Parathyroid adenoma (tissue), 2 donors: ENCODE data around the gene TPT1.

Experiments
- H2AFZ ChIP-seq: fragments of 300-600 bp; sonication (generic); one replicate; pipeline ENCODE4 v1.7.0; 2017; ENCODE audit warnings: antibody characterized with exemption, mild to moderate bottlenecking
- H3K27ac ChIP-seq: fragments of 300-600 bp; sonication (generic); one replicate; pipeline ENCODE4 v1.7.0; 2017
- H3K27me3 ChIP-seq: fragments of 300-600 bp; sonication (generic); one replicate; pipeline ENCODE4 v1.7.0; 2017; ENCODE audit warnings: low read length; ENCODE audit not compliant: control insufficient read depth, insufficient read depth
- H3K36me3 ChIP-seq: fragments of 300-600 bp; sonication (generic); one replicate; pipeline ENCODE4 v1.7.0; 2017; ENCODE audit warnings: low read length; ENCODE audit not compliant: control insufficient read depth, insufficient read depth
- H3K4me1 ChIP-seq: fragments of 300-600 bp; sonication (generic); one replicate; pipeline ENCODE4 v1.7.0; 2017; ENCODE audit warnings: control low read depth
- H3K4me2 ChIP-seq: fragments of 300-600 bp; sonication (generic); one replicate; pipeline ENCODE4 v1.7.0; 2017; ENCODE audit warnings: low read length
- H3K4me3 ChIP-seq: fragments of 300-600 bp; sonication (generic); one replicate; pipeline ENCODE4 v1.7.0; 2017; ENCODE audit warnings: low read depth, low read length
- H3K79me2 ChIP-seq: fragments of 300-600 bp; sonication (generic); one replicate; pipeline ENCODE4 v1.7.0; 2017; ENCODE audit warnings: control low read depth
- H3K9ac ChIP-seq: fragments of 300-600 bp; sonication (generic); one replicate; pipeline ENCODE4 v1.7.0; 2017; ENCODE audit warnings: mild to moderate bottlenecking
- H3K9me3 ChIP-seq: fragments of 300-600 bp; sonication (generic); one replicate; pipeline ENCODE4 v1.7.0; 2017; ENCODE audit warnings: low read length; ENCODE audit not compliant: control insufficient read depth
- TF ChIP-seq, protein P1 (sequence below): fragments of 300-600 bp; sonication (generic); IDR thresholded peaks from one replicate; pipeline ENCODE4 v1.7.0; 2017; ENCODE audit warnings: antibody characterized with exemption, mild to moderate bottlenecking
- donor health status: primary hyperparathyroidism.

The TPT1 gene

DNA sequence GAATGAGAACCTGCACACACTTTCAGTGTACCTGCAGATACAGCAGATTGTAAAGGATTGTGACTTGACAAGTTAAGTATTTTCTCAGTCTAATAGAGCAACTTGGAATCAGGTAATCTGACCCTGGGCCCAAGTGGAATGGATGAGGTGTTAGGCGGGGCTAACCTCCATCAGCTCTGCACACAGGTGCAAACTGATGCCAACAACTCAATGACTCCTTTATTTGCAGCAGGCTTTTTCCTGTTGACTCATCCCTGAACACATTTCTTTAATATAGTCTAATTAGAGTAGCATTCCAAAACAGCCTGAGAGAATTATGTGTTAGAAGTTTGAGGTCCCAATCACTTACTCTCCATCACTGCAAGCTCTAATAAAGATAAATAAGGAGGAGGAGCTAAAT lies 48.8 kb downstream of the TPT1 start:
- Histone ChIP-seq H3K9me3 (no peaks in the 10 kb centered on the region), H3K36me3 (no peaks in the 10 kb centered on the region), H3K9ac (no peak overlapping the region), H2AFZ (no peak overlapping the region), H3K4me1 (no peaks in the 10 kb centered on the region), H3K79me2 (no peaks in the 10 kb centered on the region), H3K4me3 (no peak overlapping the region), H3K4me2 (no peak overlapping the region), H3K27ac (no peak overlapping the region), H3K27me3 (no peaks in the 10 kb centered on the region)
- TF ChIP-seq, protein P1, sequence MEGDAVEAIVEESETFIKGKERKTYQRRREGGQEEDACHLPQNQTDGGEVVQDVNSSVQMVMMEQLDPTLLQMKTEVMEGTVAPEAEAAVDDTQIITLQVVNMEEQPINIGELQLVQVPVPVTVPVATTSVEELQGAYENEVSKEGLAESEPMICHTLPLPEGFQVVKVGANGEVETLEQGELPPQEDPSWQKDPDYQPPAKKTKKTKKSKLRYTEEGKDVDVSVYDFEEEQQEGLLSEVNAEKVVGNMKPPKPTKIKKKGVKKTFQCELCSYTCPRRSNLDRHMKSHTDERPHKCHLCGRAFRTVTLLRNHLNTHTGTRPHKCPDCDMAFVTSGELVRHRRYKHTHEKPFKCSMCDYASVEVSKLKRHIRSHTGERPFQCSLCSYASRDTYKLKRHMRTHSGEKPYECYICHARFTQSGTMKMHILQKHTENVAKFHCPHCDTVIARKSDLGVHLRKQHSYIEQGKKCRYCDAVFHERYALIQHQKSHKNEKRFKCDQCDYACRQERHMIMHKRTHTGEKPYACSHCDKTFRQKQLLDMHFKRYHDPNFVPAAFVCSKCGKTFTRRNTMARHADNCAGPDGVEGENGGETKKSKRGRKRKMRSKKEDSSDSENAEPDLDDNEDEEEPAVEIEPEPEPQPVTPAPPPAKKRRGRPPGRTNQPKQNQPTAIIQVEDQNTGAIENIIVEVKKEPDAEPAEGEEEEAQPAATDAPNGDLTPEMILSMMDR, result no peak

DNA sequence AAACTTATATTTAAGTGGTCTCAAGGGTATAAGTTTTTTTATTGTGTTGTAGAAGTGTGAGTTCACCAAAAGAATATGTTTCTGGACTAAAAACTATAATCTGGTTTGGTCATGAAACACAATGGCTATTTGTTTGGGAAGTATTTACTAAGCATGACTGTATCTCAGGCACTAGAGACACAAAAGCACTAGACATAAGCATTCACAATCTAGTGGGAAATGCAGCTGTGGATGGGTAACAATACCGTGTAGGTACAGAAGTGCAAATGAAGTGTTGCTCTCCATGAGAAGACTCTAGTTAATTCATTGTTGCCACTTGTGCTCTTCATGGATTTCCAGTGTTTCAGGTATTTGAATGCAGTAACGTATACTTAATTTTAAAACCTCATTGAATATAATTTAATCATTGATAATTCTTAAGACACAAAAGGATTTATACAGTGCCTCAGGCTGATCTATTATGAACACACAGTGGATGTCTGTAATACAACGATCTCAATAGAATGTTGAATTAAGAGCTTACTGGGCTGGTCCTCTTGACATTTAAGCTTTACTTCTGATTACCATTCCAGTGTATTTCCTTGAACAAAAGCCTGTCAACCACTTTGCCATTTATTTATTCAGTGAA lies 50.9 kb downstream of the TPT1 start:
- H3K79me2 ChIP-seq, result no peaks in the 10 kb centered on the region
- H3K27ac ChIP-seq, result no peak overlapping the region
- H3K4me3 ChIP-seq, result no peak overlapping the region
- H3K9me3 ChIP-seq, result no peaks in the 10 kb centered on the region
- H3K4me1 ChIP-seq, result no peaks in the 10 kb centered on the region
- H3K36me3 ChIP-seq, result no peaks in the 10 kb centered on the region
- TF ChIP-seq, protein P1, result no peak
- H3K9ac ChIP-seq, result no peak overlapping the region
- H2AFZ ChIP-seq, result no peak overlapping the region
- no peaks in the 10 kb centered on the region for H3K27me3 ChIP-seq
- H3K4me2 ChIP-seq, result no peak overlapping the region
